Type B pancreatic cell (in vitro differentiated cells): ENCODE results near the gene RARRES2. TPM values are rescaled to one million over a fixed set of nuclear protein-coding genes. Genes with fewer than 3 reads are reported as not detected.
"Not testable (repeated sequence)": the region's sequence is repeated elsewhere in the genome, so short reads cannot be mapped to it uniquely, and the experiment has no call there.

Experiments used
- DNase-seq: peaks from one replicate; pipeline ENCODE4 v3.0.0; 2021; ENCODE audit warnings: mixed read lengths; ENCODE audit not compliant: unreplicated experiment; ENCODE audit errors: extremely low spot score
- H3K27ac Mint-ChIP-seq: 2 replicates; pipeline ENCODE4 v1.8.0; 2021; ENCODE audit warnings: mild to moderate bottlenecking, mixed read lengths
- H3K27me3 Mint-ChIP-seq: 2 replicates; pipeline ENCODE4 v1.8.0; 2021; ENCODE audit warnings: mixed read lengths
- H3K36me3 Mint-ChIP-seq: 2 replicates; pipeline ENCODE4 v1.8.0; 2021; ENCODE audit warnings: mixed read lengths
- H3K4me1 Mint-ChIP-seq: one replicate; pipeline ENCODE4 v1.8.0; 2021; ENCODE audit warnings: mixed read lengths; ENCODE audit not compliant: unreplicated experiment
- H3K4me3 Mint-ChIP-seq: 2 replicates; pipeline ENCODE4 v1.8.0; 2021; ENCODE audit warnings: mild to moderate bottlenecking, mixed read lengths
- H3K9me3 Mint-ChIP-seq: 2 replicates; pipeline ENCODE4 v1.8.0; 2021; ENCODE audit warnings: mixed read lengths
- CTCF ChIP-seq: fragments of 200-600 bp; sonication (generic); conservative IDR thresholded peaks from 2 replicates; pipeline ENCODE4 v1.5.0; 2021; ENCODE audit warnings: antibody characterized with exemption, mild to moderate bottlenecking
- long read RNA-seq: library from polyadenylated mRNA; unstranded; transcript quantifications from one replicate; pipeline ENCODE4 v2.0.0, GENCODE V29; 2020
- total RNA-seq: library from RNA; stranded (reverse); gene quantifications from 2 replicates; pipeline ENCODE4 v1.2.1, GENCODE V29; 2021; ENCODE audit warnings: low replicate concordance

The RARRES2 gene
- total RNA-seq = 16.3 and 109 TPM in 2 replicates
- long read RNA-seq, partial matches to known transcripts = 1 of 4 reads
- long read RNA-seq, other reads (novel, unspliced or antisense) = 0 of 4 reads

- peak within 1 kb of the TSS; percentile 29 for H3K27ac Mint-ChIP-seq
- H3K9me3 Mint-ChIP-seq = no peaks in the 10 kb centered on the region
- H3K36me3 Mint-ChIP-seq = no peaks in the 10 kb centered on the region
- H3K4me1 Mint-ChIP-seq = peaks cover 32% of the 10 kb centered on the region
- no peak for TF ChIP-seq CTCF
- no peak for DNase-seq
- peaks cover 18% of the 10 kb centered on the region for H3K27me3 Mint-ChIP-seq
- peak within 1 kb of the TSS; percentile 87 for H3K4me3 Mint-ChIP-seq
These were observed at the start of gene RARRES2 for GRCh38 chr7:150341263-150342120. RARRES2 (minus strand) TSS chr7:150341629; CDS start chr7:150340609, 1,020 bp downstream.

- Mint-ChIP-seq H3K27me3 (no peaks in the 10 kb centered on the region), H3K4me3 (no peak overlapping the region), H3K36me3 (peaks cover 12% of the 10 kb centered on the region), H3K9me3 (no peaks in the 10 kb centered on the region), H3K4me1 (peaks cover 27% of the 10 kb centered on the region), H3K27ac (no peak overlapping the region)
- TF ChIP-seq CTCF = no peak
- no peak for DNase-seq
These were observed 48.8 kb upstream of the RARRES2 start for GRCh38 chr7:150390205-150390604.

GRCh38 chr7:150389532-150389816 is 48.0 kb upstream of the RARRES2 start:
- no peak for DNase-seq
- H3K4me3 Mint-ChIP-seq = no peak overlapping the region
- no peaks in the 10 kb centered on the region for H3K9me3 Mint-ChIP-seq
- peaks cover 12% of the 10 kb centered on the region for H3K36me3 Mint-ChIP-seq
- no peaks in the 10 kb centered on the region for H3K27me3 Mint-ChIP-seq
- H3K27ac Mint-ChIP-seq = no peak overlapping the region
- peaks cover 28% of the 10 kb centered on the region for H3K4me1 Mint-ChIP-seq
- no peak for TF ChIP-seq CTCF

- H3K4me3 Mint-ChIP-seq = no peak overlapping the region
- no peak for DNase-seq
- no peaks in the 10 kb centered on the region for H3K9me3 Mint-ChIP-seq
- H3K27ac Mint-ChIP-seq = no peak overlapping the region
- TF ChIP-seq CTCF = peak; percentile 66
- no peaks in the 10 kb centered on the region for H3K27me3 Mint-ChIP-seq
- H3K36me3 Mint-ChIP-seq = peaks cover 12% of the 10 kb centered on the region
- peaks cover 33% of the 10 kb centered on the region for H3K4me1 Mint-ChIP-seq
These were observed 47.5 kb upstream of the RARRES2 start for GRCh38 chr7:150388709-150389531.

GRCh38 chr7:150388306-150388705 is 46.9 kb upstream of the RARRES2 start:
- Mint-ChIP-seq H3K4me3 (no peak overlapping the region), H3K27ac (no peak overlapping the region), H3K27me3 (no peaks in the 10 kb centered on the region), H3K4me1 (peaks cover 39% of the 10 kb centered on the region), H3K36me3 (peaks cover 12% of the 10 kb centered on the region), H3K9me3 (no peaks in the 10 kb centered on the region)
- no peak for TF ChIP-seq CTCF
- no peak for DNase-seq

- H3K36me3 Mint-ChIP-seq, DNase-seq, H3K27ac Mint-ChIP-seq, H3K27me3 Mint-ChIP-seq, H3K4me3 Mint-ChIP-seq, H3K9me3 Mint-ChIP-seq: not testable (repeated sequence)
- H3K4me1 Mint-ChIP-seq = peaks cover 55% of the 10 kb centered on the region
These were observed 44.5 kb upstream of the RARRES2 start for GRCh38 chr7:150385884-150386283.
